CD4-positive, alpha-beta T cell treated with Interleukin-12 subunit alpha and Interleukin-12 subunit beta, for 1 hour (primary cell): ENCODE results near the gene CACNA1B.

Source experiments
- DNase-seq: peaks from one replicate; pipeline ENCODE4 v3.0.0-alpha.2; 2020

CACNA1B gene

DNA sequence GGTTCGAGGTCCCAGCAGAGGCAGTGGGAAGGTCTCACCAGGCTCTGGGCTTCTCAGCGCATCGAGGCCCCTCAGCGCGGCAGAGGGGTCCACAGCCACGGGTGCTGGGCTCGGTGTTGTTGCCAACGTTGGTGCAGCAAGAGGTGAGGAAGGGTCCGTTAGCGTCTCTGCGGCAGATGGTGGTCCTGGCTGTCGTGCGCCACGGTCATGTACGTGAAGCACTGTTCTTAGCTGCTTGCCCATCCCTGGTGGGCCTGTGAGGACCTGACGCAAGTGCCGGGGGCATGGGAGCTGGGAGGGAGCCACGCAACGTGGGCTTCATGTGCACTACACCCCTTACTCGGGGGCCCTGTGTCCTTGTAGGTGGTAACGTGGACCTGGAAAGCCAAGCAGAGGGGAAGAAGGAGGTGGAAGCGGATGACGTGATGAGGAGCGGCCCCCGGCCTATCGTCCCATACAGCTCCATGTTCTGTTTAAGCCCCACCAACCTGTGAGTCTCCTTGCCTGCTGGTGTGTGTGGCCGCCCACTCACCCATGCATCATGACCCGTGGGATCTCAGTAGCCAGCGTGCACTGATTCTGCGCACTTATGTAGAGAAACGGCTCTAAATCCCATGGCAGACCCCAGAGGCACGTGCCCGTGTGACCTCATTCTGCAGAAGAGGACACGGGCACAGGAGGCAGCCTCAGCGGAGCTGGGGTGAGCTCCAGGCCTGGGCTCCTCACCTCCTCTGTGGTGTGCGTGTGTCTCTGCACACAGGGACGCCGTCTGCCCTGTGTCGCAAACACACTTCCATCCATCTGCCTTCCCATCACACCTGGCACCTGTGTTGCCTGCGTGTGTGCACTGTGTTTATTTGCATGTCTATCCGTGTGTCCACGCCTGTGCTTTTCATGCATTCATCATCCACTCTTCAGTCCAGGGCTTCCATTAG, 166.1 kb downstream of the CACNA1B start:
- no peak for DNase-seq

DNA sequence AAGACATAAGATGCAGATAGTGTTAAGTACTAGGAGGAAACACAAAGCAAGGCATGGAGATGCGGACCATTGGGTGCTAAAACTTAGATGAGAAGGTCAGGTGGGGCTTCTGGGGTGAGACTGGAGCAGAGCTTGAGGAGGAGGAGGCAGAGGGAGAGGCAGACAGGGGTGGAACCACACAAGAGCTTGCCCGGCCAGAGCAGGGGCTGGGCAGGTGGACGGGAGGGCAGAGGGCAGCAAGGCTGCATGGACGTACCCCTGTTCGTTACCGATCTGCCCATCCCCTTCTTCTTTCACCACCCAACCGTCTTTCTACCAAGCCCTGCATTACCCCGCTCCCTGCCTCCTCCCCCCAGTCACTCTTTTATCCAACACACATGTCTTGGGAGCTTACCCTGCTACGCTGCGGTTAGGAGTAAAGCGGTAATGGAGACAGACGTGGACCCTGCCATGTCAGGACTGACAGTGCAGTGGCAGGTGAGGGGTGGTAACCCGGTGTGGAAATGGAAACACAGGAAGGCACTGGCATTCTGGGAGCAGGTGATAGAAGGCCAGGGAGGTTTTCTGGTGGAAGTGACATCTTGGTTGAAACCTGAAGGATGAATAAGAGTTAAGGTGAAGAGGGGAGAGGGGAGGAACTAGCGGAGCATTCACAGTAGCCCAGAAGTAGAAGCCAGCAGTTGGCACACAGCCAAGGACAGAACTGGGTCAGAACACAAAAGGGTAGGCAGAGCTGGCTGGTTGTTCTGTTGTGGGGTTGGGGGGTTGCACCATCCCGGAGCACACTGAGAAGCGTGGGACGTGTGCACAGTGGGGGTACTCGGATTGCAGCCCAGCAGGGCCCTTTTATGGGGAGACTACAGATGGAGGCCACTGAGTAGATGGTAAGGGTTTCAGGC, 167.2 kb downstream of the CACNA1B start:
- no peak for DNase-seq

DNA sequence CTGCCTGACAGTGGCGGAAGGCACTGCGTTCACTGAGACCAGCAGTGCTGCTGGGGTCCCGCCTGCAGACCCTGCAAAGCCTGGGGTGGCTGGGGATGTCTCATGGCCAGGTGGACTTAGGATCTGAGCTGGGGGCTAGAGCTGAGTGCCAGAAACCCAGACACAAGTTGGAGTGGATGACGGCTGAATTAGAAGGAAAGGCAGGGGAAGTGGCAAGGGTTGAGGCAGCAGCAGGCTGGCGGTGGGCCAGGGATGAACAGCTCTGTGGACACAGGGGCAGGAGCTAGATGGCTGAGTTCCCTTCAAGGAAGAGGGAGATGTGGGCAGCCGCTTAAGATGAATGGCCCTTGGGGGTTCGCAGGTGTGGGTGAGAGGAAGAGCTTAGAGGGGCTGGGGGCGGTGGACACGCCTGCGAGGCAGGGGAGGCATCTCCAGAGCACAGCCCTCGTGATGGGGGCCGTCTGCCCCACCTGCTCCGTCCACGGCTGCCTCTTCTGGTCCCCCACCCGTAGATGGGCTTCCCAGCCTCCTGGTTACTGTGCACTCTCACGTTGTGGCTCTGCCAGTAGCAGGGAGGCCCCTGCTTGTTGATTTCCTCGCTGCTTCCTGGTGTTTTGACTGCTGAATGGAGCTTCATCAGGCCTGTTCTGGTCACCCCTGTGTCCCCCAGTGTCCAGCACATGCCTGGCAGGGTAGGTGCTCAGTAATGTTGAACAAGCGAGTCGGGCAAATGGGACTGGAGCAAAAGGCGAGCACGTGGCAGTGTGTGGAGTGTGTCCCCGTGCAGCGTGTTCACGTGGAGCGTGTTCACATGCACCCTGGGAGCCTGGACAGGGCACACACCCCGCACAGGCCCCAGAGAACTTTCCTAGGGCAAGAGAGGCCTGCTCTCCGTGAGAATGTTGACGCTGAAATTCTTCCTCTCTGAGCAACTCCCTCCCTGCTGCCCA, 168.2 kb downstream of the CACNA1B start:
- DNase-seq: no peak

DNA sequence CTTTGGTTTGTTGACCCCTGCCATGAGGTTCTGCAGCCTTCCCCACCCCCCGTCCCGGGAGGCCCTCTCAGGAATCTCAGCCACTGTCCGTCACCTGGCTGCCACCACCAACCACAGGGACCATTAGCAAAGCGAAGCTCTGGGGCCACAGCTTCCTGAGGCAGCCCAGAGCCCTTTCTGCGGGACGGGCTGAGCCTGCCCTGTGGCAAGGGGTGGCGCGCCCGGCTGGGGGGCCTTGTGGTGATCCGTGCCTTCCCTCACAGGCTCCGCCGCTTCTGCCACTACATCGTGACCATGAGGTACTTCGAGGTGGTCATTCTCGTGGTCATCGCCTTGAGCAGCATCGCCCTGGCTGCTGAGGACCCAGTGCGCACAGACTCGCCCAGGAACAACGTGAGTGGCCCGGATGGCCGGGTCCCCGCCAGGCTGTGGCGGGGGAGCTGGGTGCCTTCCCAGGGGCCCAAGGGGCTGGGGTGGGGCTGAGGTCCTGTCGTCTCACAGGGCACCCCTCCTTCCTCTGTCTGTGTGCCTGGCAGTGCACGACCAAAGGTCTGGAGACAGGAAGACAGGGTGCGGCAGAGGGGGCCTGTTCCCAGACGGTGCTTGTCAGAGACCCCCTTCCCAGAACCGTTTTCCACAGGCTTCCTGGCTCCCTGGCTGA, 169.2 kb downstream of the CACNA1B start:
- DNase-seq: no peak

DNA sequence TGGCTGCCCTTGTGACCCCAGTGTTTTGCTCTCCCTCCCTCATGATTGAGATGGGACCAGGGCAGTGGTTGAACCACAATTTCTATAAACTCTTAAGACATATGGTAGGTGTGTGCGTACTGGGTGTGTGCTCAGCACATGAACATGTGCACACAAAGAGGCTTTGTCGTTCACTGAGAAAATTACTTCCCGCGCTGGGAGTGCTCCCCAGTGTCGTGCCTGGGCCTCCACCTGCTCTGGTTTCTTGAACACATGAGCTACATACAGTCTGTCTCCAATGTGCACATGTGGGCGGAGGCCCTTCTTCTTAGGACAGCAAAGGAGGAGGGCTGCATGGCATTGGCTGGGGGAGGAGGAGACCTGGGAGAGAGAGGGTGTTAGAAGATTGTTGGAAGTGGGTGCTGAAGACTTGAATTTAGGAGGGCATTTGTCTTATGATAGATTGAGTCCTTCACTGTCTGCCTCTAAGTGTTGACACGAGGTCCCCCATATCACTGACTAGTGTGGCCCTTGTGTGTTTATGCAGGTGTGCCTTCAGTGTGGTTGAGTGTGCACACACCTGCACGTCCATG, 170.0 kb downstream of the CACNA1B start:
- DNase-seq: no peak

DNA sequence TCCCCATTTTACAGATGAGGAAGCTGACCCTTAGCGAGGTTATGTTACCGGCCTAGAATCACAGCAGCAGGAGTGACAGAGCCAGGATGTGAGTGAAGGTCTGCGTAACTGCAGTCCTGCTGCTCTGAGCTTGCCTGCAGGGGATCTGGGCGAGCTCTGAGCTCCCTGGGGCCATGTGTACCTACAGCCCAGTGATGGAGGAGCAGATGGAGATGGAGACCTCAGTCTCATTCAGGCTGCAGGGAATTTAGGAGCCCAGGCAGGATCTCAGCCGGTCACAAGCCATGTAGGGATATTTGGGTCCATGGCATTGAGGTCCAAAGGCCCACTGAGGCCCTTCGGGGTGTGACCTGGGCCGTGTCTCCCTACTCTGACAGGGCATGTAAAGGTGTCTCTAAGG, 170.6 kb downstream of the CACNA1B start:
- no peak for DNase-seq

DNA sequence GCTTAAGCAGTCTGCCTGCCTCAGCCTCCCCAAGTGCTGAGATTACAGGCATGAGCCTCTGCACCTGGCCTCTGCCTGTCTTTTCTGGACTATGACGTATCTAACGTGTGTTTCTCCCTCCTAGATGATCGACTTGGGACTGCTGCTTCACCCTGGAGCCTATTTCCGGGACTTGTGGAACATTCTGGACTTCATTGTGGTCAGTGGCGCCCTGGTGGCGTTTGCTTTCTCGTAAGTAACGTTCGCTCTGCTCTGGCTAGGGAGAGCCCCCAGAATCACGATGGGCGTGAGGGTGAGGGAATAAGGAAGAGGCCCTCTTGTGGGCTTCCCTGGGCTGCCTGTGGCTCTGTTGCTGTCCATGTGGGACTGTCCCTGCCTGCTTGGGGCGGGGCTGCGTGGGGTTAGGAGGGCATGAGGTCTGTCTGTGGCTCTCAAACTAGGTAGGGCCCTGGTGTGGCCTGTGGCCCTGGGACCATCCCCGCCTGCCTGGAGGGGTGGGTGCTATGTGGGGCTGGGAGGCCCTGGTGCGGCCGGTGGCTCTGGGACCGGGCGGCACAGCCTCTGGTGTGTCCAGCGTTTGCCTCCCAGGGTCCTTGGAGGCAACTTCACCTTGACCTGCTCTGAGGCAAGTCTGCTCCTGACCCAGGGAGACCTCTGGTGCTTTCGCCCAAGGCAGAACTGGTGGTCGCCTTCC, 171.7 kb downstream of the CACNA1B start:
- DNase-seq: no peak

DNA sequence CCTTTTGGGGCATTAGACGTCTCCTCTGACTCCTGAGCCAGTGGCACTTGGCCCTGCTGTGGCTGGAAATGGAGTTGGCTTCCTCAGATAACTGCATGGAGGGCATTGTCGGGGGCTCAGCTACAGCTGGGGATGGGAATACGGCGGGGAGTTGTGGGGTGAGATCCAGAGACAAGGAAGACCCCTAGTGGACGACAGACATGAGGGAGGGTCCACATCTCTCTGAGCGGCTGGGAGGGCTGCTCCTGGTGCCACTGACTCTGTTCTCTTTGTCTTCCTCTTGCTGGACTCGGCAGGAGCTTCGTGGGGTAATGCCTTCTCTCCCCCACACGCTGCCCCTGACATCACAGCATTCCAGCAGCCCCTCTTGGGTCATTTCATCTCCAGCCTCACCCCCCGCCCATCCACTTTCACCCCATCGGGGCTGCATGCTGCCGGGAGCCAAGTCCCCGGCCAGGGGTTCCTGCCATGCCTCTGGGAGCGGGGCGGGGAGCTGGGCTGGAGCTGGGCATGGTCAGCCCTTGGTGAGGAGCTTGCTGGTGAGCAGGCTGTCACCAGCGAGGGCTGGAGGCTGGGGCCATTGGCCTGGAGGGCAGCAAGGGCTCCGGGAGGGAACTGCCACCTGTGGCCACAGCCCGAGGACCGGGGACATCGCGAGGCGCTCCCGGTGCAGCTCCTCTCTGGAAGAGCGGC, 172.3 kb downstream of the CACNA1B start:
- DNase-seq: no peak

DNA sequence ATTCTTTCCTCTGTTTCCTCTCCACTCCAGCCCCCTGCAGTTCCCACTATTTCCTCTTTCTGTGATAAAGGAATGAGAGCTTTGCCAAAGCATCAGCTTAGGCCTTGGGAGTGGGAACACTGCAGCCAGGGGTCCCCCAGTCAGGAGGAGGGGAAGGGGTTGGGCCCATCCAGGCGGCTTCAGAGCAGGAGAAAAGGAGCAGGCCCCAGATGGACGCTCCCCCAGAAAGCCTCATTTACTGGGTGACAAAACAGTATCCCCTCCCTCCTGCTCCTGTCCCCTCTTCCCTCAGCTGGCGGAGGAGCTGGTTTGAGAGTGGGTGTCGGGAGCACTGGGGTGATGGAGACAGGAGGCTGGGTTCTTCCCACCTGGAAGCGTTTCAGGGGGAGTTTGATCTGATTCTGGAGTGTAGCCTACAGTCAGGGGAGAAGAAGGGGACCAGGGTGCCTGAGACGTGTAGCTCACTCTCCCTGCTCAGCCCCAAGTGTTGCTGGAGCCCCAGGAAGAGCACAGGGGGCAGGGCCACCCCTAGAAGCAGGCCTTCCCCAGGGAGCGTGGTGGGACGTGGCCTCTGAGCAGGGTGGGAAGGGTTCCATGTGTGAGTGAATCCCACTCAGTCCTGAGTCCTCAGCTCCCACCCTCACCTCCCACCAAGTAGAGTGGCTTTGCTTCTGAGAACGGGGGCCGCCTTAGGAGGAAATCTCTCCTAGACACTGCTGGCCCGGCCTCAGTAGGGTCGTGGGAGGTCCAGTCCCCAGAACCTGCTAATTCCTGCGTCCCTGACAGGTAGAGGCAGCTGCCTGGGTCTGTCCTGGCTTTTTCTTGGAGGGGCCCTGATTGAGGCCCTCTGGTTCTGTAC, 173.1 kb downstream of the CACNA1B start:
- no peak for DNase-seq

DNA sequence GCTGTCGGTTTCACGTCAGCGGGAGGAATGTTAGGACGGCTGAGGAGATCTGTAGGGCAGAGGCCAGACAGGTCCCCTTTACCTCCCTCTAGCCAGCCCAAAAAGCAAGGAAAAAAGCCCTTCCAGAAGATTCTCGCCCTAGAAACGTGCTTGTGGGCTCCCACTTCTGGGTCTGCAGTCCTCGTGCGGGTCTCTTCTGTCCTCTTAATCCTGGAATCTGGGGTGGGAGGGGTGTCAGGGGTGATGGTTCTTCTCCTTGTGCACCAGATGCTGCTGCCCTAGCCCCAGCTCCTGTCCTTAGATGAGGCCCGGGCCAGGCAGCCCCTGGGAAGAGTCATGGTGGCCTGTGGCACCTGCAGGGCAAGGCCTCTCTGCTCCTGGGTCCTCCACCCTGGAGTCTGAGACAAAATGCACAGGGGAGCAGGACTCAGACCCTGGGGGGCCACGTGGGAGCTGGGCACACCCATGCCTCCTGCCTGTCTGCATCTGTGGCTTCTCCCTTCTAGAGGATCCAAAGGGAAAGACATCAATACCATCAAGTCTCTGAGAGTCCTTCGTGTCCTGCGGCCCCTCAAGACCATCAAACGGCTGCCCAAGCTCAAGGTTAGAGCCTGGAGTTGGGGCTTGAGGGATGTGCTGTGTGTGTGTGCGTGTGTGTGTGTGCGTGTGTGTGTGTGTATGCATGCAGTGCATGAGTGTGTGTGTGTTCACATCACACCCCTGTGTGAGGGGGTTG, 174.2 kb downstream of the CACNA1B start:
- DNase-seq: no peak

DNA sequence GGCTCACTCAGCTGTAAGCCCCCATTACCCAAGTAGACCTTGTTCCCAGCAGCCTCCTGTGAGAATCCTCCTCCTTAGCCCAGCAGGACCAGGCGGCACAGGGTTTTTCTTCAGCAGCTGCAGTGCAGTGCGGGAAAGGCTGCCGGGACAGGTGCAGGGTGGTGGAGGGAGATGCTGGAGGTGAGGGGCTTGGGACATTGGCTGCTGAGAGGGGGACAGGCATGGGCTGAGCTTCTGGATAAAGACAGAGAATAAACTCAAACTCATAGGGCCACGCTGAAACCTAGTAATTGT, 174.7 kb downstream of the CACNA1B start:
- DNase-seq: no peak

DNA sequence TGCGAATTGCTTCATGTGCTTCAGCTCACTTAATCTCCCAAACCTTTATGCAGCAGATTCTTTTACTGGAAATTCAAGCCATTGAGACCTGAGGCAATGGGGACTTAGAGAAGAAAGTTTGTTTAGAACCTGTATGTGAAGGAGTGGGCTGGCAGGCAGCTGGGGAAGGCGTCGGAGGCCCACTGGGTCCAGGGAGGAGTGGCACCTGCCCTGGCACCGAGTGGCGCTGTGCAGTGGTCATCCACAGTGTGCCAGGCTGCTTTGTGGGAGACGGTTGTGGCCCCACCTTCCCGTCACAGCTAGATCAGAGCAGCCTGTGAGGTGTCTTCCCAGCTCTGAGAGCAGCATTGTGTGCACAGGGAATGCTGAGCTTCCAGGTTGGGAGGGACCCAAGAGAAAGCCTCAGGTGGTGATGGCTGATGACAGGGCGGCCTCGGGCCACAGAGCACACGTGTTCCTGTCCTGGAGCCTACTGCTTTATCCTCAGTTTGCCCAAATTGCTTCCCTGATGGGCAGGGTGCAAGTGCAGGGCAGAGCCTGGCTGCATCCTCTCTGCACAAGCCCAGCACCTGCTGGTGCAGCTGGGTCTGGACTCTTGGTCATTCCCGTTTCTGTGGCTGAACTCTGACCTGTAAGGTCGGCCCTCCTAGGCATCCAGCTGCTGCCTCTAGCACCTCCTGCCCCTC, 175.2 kb downstream of the CACNA1B start:
- DNase-seq: no peak

DNA sequence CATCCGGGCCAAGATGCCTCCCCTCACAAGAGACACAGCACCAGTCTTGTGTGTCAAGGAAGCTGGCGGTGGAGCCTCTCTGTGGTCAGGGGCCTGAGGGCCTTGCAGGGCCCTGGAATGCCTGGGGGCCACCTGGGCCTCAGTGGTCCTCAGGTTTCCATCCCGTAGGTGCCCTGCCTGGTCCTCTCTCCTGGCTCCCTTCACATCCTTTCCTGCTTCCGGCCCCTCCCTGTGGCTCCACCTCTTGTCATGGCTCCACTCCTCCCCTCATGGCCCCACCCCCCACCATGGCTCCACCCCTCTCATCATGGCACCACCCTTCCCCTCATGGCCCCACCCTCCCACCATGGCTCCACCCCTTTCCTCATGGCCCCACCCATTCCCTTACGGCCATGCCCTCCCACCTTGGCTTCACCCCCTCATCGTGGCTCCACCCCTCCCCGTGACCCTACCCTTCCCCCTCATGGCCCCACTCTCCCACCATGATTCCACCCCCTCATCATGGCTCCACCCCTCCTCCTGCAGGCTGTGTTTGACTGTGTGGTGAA, 175.8 kb downstream of the CACNA1B start:
- no peak for DNase-seq

DNA sequence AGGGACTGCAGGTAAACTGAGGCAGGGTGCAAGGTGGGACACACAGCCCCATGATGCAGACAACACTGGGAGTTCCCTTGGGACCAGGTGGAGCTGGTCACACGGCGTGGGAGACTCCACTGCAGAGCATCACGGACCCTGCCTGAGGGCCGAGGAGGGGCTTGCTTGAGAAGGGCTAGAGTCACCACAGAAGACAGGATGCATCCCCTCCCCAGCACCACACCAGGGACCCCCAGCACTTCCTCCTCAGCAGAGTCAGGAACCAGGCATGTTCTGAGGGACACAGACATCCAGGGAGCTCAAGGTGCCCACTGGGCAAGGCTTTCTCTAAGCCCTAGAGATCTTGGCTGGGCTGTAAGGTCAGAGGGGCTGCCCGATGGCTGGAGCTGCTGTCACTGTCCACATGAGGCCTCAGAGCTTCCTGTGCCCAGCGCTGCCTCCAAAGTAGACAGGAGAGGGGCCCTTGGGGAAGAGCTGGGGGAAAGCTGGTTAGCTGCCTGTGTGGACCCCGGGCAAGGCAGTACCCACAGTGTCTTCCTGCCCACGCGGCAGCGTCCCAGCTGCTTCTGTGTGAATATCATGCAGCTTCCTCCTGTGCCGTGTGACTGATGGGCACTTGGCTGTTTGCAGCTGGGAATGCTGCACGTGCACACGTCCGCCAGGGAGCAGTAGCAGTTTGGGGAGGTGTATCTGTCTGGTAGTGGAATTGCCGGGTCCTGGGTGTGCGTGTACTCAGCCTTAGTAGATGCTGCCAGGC, 176.6 kb downstream of the CACNA1B start:
- no peak for DNase-seq

DNA sequence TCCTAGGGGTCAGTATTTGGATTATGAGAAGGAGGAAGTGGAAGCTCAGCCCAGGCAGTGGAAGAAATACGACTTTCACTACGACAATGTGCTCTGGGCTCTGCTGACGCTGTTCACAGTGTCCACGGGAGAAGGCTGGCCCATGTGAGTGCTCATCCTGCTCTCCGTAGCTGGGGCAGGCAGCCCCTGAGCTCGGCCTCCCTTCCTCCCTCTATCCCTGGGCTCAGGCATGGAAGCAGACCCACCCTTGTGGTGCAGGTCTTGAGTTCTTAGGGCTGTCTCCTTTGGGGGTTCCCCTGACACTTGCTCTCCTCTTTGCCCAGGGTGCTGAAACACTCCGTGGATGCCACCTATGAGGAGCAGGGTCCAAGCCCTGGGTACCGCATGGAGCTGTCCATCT, 180.1 kb downstream of the CACNA1B start:
- DNase-seq: no peak

DNA sequence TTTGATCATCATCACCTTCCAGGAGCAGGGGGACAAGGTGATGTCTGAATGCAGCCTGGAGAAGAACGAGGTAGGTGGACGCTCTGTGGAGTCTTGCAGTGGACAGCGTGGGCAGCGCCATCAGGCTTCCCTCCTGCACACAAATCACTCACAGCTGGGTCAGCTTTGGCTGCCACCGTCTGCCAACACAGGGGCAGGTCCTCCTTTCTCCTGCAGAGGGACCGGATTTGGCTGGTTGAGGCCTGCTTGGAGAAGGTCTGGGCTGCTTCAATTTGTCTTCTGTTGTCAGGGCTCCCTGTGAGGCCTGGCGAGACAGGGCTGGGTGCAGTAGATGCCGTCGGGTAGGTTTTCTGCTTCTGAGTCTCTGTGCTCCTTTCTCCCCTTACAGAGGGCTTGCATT, 180.6 kb downstream of the CACNA1B start:
- no peak for DNase-seq

DNA sequence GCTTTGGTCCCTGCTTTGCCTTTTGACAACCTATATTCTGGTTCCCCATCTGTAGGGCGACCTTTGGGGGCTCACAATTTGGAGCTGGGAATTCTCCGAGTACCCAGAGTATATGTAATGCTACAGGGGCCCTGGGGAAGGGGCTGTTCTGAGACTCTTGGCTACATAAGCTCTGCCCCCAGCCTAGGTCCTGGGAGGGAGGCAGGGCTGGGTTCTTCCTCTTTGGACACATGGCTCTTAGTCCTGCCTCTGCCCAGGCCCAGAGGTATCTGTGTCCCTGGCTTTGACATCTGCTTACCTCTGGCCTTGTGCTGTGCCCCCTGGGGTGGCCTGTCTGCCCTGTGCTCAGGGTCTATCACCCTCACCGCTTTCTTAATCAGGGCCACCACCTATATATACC, 181.6 kb downstream of the CACNA1B start:
- no peak for DNase-seq
